ENCODE data around the gene ARID1B.
A peak's percentile ranks its signal among the peaks of the same experiment; 100 is the strongest.

GRCh38 chr6:157099912-157100593 is 322.9 kb downstream of the ARID1B start:
- TF ChIP-seq FOXM1 (IDR thresholded peaks at IDR 0.05; ENCODE audit: low read depth) (no peak), FOXM1 (CRISPR knock-in tag; IDR thresholded peaks at IDR 0.05; ENCODE audit: low read depth) (no peak), KHSRP (IDR thresholded peaks at IDR 0.05) (no peak), ZNF589 (CRISPR knock-in tag; IDR thresholded peaks at IDR 0.05; ENCODE audit: low read depth) (no peak), EZH2 (IDR thresholded peaks at IDR 0.05; ENCODE audit: borderline replicate concordance, low read depth, low read length) (no peak), ZNF23 (CRISPR knock-in tag; IDR thresholded peaks at IDR 0.05) (no peak), BCL6 (CRISPR knock-in tag; IDR thresholded peaks at IDR 0.05) (no peak), FOXA1 (IDR thresholded peaks at IDR 0.05; ENCODE audit: borderline replicate concordance) (no peak), NRF1 (conservative IDR thresholded peaks at IDR 0.05 in 1 of 2, IDR thresholded peaks at IDR 0.05 in 1 of 2) (peak in 1 of 2 experiments; percentile 49; a peak in 2 of 4 replicates), MAZ (CRISPR knock-in tag; conservative IDR thresholded peaks at IDR 0.05 in 1 of 2, IDR thresholded peaks at IDR 0.05 in 1 of 2) (no peak), POLR2AphosphoS5 (IDR thresholded peaks at IDR 0.05; ENCODE audit: control insufficient read depth, insufficient read depth, low read depth, low read length) (no peak)
- TF ChIP-seq, protein P1, sequence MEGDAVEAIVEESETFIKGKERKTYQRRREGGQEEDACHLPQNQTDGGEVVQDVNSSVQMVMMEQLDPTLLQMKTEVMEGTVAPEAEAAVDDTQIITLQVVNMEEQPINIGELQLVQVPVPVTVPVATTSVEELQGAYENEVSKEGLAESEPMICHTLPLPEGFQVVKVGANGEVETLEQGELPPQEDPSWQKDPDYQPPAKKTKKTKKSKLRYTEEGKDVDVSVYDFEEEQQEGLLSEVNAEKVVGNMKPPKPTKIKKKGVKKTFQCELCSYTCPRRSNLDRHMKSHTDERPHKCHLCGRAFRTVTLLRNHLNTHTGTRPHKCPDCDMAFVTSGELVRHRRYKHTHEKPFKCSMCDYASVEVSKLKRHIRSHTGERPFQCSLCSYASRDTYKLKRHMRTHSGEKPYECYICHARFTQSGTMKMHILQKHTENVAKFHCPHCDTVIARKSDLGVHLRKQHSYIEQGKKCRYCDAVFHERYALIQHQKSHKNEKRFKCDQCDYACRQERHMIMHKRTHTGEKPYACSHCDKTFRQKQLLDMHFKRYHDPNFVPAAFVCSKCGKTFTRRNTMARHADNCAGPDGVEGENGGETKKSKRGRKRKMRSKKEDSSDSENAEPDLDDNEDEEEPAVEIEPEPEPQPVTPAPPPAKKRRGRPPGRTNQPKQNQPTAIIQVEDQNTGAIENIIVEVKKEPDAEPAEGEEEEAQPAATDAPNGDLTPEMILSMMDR (IDR thresholded peaks at IDR 0.05 in 2 of 3, conservative IDR thresholded peaks at IDR 0.05 in 1 of 3; ENCODE audit: insufficient read depth in 2 of 3, low read depth in 1 of 3, low read length in 3 of 3): no peak
